H9 (cell line): ENCODE results near the gene RANBP17. TPM values are rescaled to one million over a fixed set of nuclear protein-coding genes. Genes with fewer than 3 reads are reported as not detected.

ENCODE experiments used
- DNase-seq: peaks from one replicate; pipeline ENCODE4 v3.0.0-alpha.2; 2017
- H2AFZ ChIP-seq: one replicate; pipeline ENCODE4 v1.6.1; 2013; ENCODE audit warnings: mild to moderate bottlenecking, low read length, control low read depth, moderate library complexity
- H2AK5ac ChIP-seq: 2 replicates; pipeline ENCODE4 v1.6.1; 2013; ENCODE audit warnings: low read length, control low read depth, mixed read lengths; ENCODE audit not compliant: insufficient read length
- H2BK120ac ChIP-seq: one replicate; pipeline ENCODE4 v1.6.1; 2013; ENCODE audit warnings: low read depth, mild to moderate bottlenecking, low read length, control low read depth, inconsistent platforms; ENCODE audit not compliant: poor library complexity, severe bottlenecking
- H2BK12ac ChIP-seq: 2 replicates; pipeline ENCODE4 v1.6.1; 2013; ENCODE audit warnings: low read length, control low read depth, mixed read lengths, low read depth; ENCODE audit not compliant: insufficient read length
- H2BK15ac ChIP-seq: 2 replicates; pipeline ENCODE4 v1.6.1; 2013; ENCODE audit warnings: low read depth, low read length, control low read depth
- H2BK20ac ChIP-seq: one replicate; pipeline ENCODE4 v1.6.1; 2013; ENCODE audit warnings: low read depth, mild to moderate bottlenecking, low read length, control low read depth, inconsistent platforms; ENCODE audit not compliant: poor library complexity, severe bottlenecking
- H2BK5ac ChIP-seq: 2 replicates; pipeline ENCODE4 v1.6.1; 2013; ENCODE audit warnings: low read length, control low read depth, mixed read lengths; ENCODE audit not compliant: insufficient read length
- H3K14ac ChIP-seq: 2 replicates; pipeline ENCODE4 v1.6.1; 2013; ENCODE audit warnings: low read length, control low read depth; ENCODE audit not compliant: insufficient read depth
- H3K18ac ChIP-seq: 2 replicates; pipeline ENCODE4 v1.6.1; 2013; ENCODE audit warnings: low read depth, mild to moderate bottlenecking, mixed read lengths, low read length, control low read depth; ENCODE audit not compliant: insufficient read length
- H3K23ac ChIP-seq: 2 replicates; pipeline ENCODE4 v1.6.1; 2013; ENCODE audit warnings: low read length, control low read depth, mixed read lengths, low read depth; ENCODE audit not compliant: insufficient read length
- H3K23me2 ChIP-seq: 2 replicates; pipeline ENCODE4 v1.6.1; 2013; ENCODE audit warnings: low read depth, mild to moderate bottlenecking, mixed read lengths, low read length, control low read depth; ENCODE audit not compliant: insufficient read length, poor library complexity, severe bottlenecking
- H3K27ac ChIP-seq: 2 replicates; pipeline ENCODE4 v1.5.1; 2013; ENCODE audit warnings: low read length, control low read depth, mixed read lengths, low read depth; ENCODE audit not compliant: insufficient read length
- H3K27me3 ChIP-seq: 2 replicates; pipeline ENCODE4 v1.6.1; 2013; ENCODE audit warnings: low read length, control low read depth, inconsistent platforms; ENCODE audit not compliant: insufficient read depth
- H3K4ac ChIP-seq: 2 replicates; pipeline ENCODE4 v1.6.1; 2013; ENCODE audit warnings: low read depth, mild to moderate bottlenecking, control low read depth, inconsistent platforms, low read length, moderate library complexity
- H3K4me1 ChIP-seq: 2 replicates; pipeline ENCODE4 v1.6.1; 2013; ENCODE audit warnings: low read length, control low read depth, inconsistent platforms; ENCODE audit not compliant: insufficient read depth
- H3K4me2 ChIP-seq: 2 replicates; pipeline ENCODE4 v1.6.1; 2013; ENCODE audit warnings: low read length, control low read depth, mixed read lengths; ENCODE audit not compliant: insufficient read length, insufficient read depth
- H3K56ac ChIP-seq: 2 replicates; pipeline ENCODE4 v1.6.1; 2013; ENCODE audit warnings: low read depth, mild to moderate bottlenecking, mixed read lengths, low read length, control low read depth; ENCODE audit not compliant: insufficient read length
- H3K79me1 ChIP-seq: 2 replicates; pipeline ENCODE4 v1.6.1; 2013; ENCODE audit warnings: low read depth, mild to moderate bottlenecking, moderate library complexity, low read length, control low read depth, inconsistent platforms; ENCODE audit not compliant: insufficient read depth, poor library complexity, severe bottlenecking
- H3K79me2 ChIP-seq: 2 replicates; pipeline ENCODE4 v1.6.1; 2013; ENCODE audit warnings: low read length, control low read depth, inconsistent platforms; ENCODE audit not compliant: insufficient read depth
- H3K9ac ChIP-seq: 2 replicates; pipeline ENCODE4 v1.6.1; 2013; ENCODE audit warnings: low read length, control low read depth, mixed read lengths; ENCODE audit not compliant: insufficient read length; ENCODE audit errors: extremely low read depth
- H3K9me3 ChIP-seq: one replicate; pipeline ENCODE4 v1.6.1; 2013; ENCODE audit warnings: low read depth, low read length, inconsistent platforms; ENCODE audit not compliant: control insufficient read depth
- H3T11ph ChIP-seq: one replicate; pipeline ENCODE4 v1.6.1; 2013; ENCODE audit warnings: mild to moderate bottlenecking, low read length, control low read depth, inconsistent platforms
- H4K20me1 ChIP-seq: one replicate; pipeline ENCODE4 v1.6.1; 2013; ENCODE audit not compliant: control insufficient read depth, insufficient read length, insufficient read depth
- H4K5ac ChIP-seq: 2 replicates; pipeline ENCODE4 v1.6.1; 2013; ENCODE audit warnings: low read depth, mild to moderate bottlenecking, mixed read lengths, low read length, control low read depth; ENCODE audit not compliant: insufficient read length
- H4K8ac ChIP-seq: replicated peaks from 2 replicates; pipeline ENCODE4 v1.6.1; 2013; ENCODE audit warnings: low read length, control low read depth, mixed read lengths, low read depth; ENCODE audit not compliant: insufficient read length
- H4K91ac ChIP-seq: 2 replicates; pipeline ENCODE4 v1.6.1; 2013; ENCODE audit warnings: low read depth, mild to moderate bottlenecking, moderate library complexity, mixed read lengths, low read length, control low read depth; ENCODE audit not compliant: insufficient read length
- H3K27ac Mint-ChIP-seq, 3 experiments: 2 replicates in 2 of 3; 3 replicates in 1 of 3; pipeline ENCODE4 v1.8.0; 2020 to 2021; ENCODE audit warnings: mixed read lengths in 3 of 3, mild to moderate bottlenecking in 1 of 3, moderate library complexity in 1 of 3
- H3K27me3 Mint-ChIP-seq: 2 replicates; pipeline ENCODE4 v1.8.0; 2021; ENCODE audit warnings: low read depth, mild to moderate bottlenecking, moderate library complexity, mixed read lengths
- H3K36me3 Mint-ChIP-seq, 3 experiments: 2 replicates in 2 of 3; 3 replicates in 1 of 3; pipeline ENCODE4 v1.8.0; 2020 to 2021; ENCODE audit warnings: low read depth in 3 of 3, mixed read lengths in 3 of 3; ENCODE audit not compliant: insufficient read depth in 1 of 3
- H3K4me1 Mint-ChIP-seq, 2 experiments: 2 replicates each; pipeline ENCODE4 v1.8.0; 2020; ENCODE audit warnings: mixed read lengths in 2 of 2
- H3K4me3 Mint-ChIP-seq, 2 experiments: 2 replicates in 1 of 2; 3 replicates in 1 of 2; pipeline ENCODE4 v1.8.0; 2020 to 2021; ENCODE audit warnings: mild to moderate bottlenecking in 2 of 2, mixed read lengths in 2 of 2, moderate library complexity in 1 of 2
- H3K9me3 Mint-ChIP-seq, 2 experiments: 2 replicates in 1 of 2; 3 replicates in 1 of 2; pipeline ENCODE4 v1.8.0; 2020; ENCODE audit warnings: mild to moderate bottlenecking in 2 of 2, mixed read lengths in 2 of 2, moderate library complexity in 1 of 2
- WGBS: extraction: QIAGEN DNeasy Blood & Tissue Kit; methylation state at CpG from one replicate; pipeline ENCODE4 v1.1.7; 2013; ENCODE audit warnings: missing lambda C conversion rate, low lambda C conversion rate, mixed read lengths; ENCODE audit not compliant: insufficient read length; ENCODE audit errors: extremely low coverage; 5-methylcytosine and 5-hydroxymethylcytosine counted together
- total RNA-seq: library from RNA; stranded (reverse); gene quantifications from 2 replicates; pipeline ENCODE4 v1.2.1, GENCODE V29; 2021
- TF ChIP-seq, protein P1 (sequence below): fragments of 200-600 bp; sonication (generic); conservative IDR thresholded peaks from 3 replicates; pipeline ENCODE4 v1.8.0; 2021; ENCODE audit warnings: antibody characterized with exemption, mild to moderate bottlenecking

RANBP17 gene
- total RNA-seq, 1 experiment from 2014 or later, result 16.5 TPM

DNA sequence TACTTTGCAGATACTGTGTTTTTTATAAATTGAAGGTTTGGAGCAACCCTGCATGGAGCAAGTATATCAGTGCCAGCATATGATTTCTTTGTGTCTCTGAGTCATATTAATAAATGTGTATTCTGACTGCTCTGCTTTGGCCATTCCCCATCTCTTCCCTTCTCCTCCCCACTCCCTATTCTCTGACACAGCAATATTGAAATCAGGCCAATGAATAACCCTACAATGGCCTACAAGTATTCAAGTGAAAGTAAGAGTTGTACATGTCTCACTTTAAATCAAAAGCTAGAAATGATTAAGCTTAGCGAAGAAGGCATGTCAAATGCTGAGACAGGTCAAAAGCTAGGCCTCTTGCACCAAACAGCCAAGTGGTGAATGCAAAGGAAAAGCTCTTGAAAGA is 365.0 kb downstream of the RANBP17 start:
- Histone ChIP-seq H3K27ac (no peak overlapping the region), H3K4me1 (no peaks in the 10 kb centered on the region), H2AK5ac (no peak overlapping the region), H3K18ac (no peak overlapping the region), H3K9ac (no peak overlapping the region), H4K91ac (no peak overlapping the region), H2AFZ (no peak overlapping the region), H2BK20ac (no peak overlapping the region), H3K56ac (no peak overlapping the region), H2BK120ac (no peak overlapping the region), H3T11ph (no peak overlapping the region), H2BK15ac (no peak overlapping the region), H4K8ac (no peak overlapping the region), H3K4me2 (no peak overlapping the region), H3K23ac (no peak overlapping the region), H3K9me3 (no peaks in the 10 kb centered on the region), H3K79me1 (no peaks in the 10 kb centered on the region), H4K5ac (no peak overlapping the region), H4K20me1 (no peaks in the 10 kb centered on the region), H3K14ac (no peak overlapping the region), H3K23me2 (no peaks in the 10 kb centered on the region), H3K79me2 (no peaks in the 10 kb centered on the region; the same call in 1 of the 2 replicates), H2BK12ac (no peak overlapping the region), H3K4ac (no peak overlapping the region), H3K27me3 (no peaks in the 10 kb centered on the region), H2BK5ac (no peak overlapping the region)
- no peaks in the 10 kb centered on the region; the same call in 1 of the 2 replicates for H3K27me3 Mint-ChIP-seq
- no peaks in the 10 kb centered on the region; a peak in 1 of 4 replicates for H3K4me1 Mint-ChIP-seq
- no peak overlapping the region for H3K4me3 Mint-ChIP-seq
- DNase-seq, result no peak
- H3K36me3 Mint-ChIP-seq, result no peaks in the 10 kb centered on the region
- no peak overlapping the region for H3K27ac Mint-ChIP-seq
- TF ChIP-seq, protein P1, sequence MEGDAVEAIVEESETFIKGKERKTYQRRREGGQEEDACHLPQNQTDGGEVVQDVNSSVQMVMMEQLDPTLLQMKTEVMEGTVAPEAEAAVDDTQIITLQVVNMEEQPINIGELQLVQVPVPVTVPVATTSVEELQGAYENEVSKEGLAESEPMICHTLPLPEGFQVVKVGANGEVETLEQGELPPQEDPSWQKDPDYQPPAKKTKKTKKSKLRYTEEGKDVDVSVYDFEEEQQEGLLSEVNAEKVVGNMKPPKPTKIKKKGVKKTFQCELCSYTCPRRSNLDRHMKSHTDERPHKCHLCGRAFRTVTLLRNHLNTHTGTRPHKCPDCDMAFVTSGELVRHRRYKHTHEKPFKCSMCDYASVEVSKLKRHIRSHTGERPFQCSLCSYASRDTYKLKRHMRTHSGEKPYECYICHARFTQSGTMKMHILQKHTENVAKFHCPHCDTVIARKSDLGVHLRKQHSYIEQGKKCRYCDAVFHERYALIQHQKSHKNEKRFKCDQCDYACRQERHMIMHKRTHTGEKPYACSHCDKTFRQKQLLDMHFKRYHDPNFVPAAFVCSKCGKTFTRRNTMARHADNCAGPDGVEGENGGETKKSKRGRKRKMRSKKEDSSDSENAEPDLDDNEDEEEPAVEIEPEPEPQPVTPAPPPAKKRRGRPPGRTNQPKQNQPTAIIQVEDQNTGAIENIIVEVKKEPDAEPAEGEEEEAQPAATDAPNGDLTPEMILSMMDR, result no peak
- H3K9me3 Mint-ChIP-seq, result no peaks in the 10 kb centered on the region
- WGBS, result no CpG with 5 or more reads among the region's 1 CpG
